NCI-H1417 treated with DMSO at 0.1 percent for 48 hours (cell line): ENCODE results near the gene MADCAM1.
"Not testable (repeated sequence)": the region's sequence is repeated elsewhere in the genome, so short reads cannot be mapped to it uniquely, and the experiment has no call there.

ENCODE experiments used
- DNase-seq: peaks from one replicate; lab custom pipeline; 2025; lab: John Stamatoyannopoulos, UW

The MADCAM1 gene

GRCh38 chr19:465056-465816 is 31.1 kb upstream of the MADCAM1 start:
- DNase-seq: no peak

- no peak for DNase-seq
Measured at GRCh38 chr19:467554-467953, 28.7 kb upstream of the MADCAM1 start.

- no peak for DNase-seq
Measured at GRCh38 chr19:468587-469256, 27.6 kb upstream of the MADCAM1 start.

GRCh38 chr19:469833-470232 is 26.5 kb upstream of the MADCAM1 start:
- DNase-seq: no peak

- DNase-seq: no peak
Measured at GRCh38 chr19:470701-471100, 25.6 kb upstream of the MADCAM1 start.

GRCh38 chr19:472005-472858 is 24.1 kb upstream of the MADCAM1 start:
- no peak for DNase-seq

- no peak for DNase-seq
Measured at GRCh38 chr19:474126-475078, 21.9 kb upstream of the MADCAM1 start.

GRCh38 chr19:475360-475759 is 20.9 kb upstream of the MADCAM1 start:
- DNase-seq: no peak

GRCh38 chr19:478236-478903 is 17.9 kb upstream of the MADCAM1 start:
- DNase-seq: no peak

- DNase-seq: no peak
Measured at GRCh38 chr19:478976-479375, 17.3 kb upstream of the MADCAM1 start.

- no peak for DNase-seq
Measured at GRCh38 chr19:480016-480855, 16.1 kb upstream of the MADCAM1 start.

- DNase-seq: not testable (repeated sequence)
Measured at GRCh38 chr19:481100-481499, 15.2 kb upstream of the MADCAM1 start.

- no peak for DNase-seq
Measured at GRCh38 chr19:482186-483041, 13.9 kb upstream of the MADCAM1 start.

GRCh38 chr19:483332-484072 is 12.8 kb upstream of the MADCAM1 start:
- no peak for DNase-seq

- no peak for DNase-seq
Measured at GRCh38 chr19:484494-484893, 11.8 kb upstream of the MADCAM1 start.

- DNase-seq: peak; percentile 74
Measured at GRCh38 chr19:485077-485476, 11.2 kb upstream of the MADCAM1 start.

GRCh38 chr19:485583-486236 is 10.6 kb upstream of the MADCAM1 start:
- DNase-seq: peak; percentile 61
